ENCODE measurements around the gene SLX1A.
"Not testable (repeated sequence)": the region's sequence is repeated elsewhere in the genome, so short reads cannot be mapped to it uniquely, and the experiment has no call there.

SLX1A gene

DNA sequence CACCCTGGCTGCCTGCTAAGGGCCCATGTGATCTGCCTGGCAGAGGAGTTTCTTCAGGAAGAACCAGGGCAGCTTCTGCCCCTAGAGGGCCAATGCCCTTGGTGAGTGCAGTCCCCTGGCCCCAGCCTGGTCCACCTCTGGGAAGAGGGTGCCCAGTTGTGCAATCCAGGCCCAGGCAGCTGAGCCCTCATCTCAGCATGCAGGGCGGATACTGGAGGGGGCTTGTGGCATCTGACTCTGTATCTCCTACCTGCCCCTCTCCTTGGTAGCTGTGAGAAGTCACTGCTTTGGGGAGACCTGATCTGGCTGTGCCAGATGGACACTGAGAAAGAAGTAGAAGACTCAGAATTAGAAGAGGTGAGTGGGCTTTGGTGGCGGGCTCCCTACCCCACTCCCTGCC, 3.3 kb downstream of the SLX1A start:
- DNase-seq (ENCODE audit: low read depth, low spot score); H3K36me3 ChIP-seq (ENCODE audit: insufficient read depth, insufficient read length, low read length); H3K9ac ChIP-seq (ENCODE audit: insufficient read length, low read depth); H3K27me3 ChIP-seq (ENCODE audit: insufficient read depth, insufficient read length); H3K9me3 ChIP-seq (ENCODE audit: insufficient read depth, low read length); H3K4me1 ChIP-seq (ENCODE audit: insufficient read depth, insufficient read length); H3K4me3 ChIP-seq (ENCODE audit: insufficient read length, low read depth): not testable (repeated sequence)

DNA sequence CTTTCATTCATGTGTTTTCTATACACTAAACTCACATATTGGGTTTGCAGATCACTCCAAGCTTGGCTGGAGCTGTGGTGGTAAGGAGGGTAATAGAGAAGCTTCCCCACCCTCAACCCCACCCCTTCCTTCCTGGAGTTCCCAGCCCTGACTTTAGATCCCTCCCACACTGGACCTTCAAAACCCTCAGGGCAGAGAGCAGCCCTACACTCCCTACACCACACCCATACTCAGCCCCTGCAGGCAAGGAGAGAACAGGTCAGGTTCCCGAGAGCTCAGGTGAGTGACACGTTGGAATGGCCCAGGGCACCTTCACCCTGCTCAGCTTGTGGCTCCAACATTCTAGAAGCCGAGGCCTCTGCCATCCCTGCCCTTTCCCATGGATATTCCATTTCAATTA, 5.4 kb downstream of the SLX1A start, which contains the start of gene SULT1A3:
TSS of gene SULT1A3 (plus strand) at position 207 of the 400 bp plus-strand sequence. CDS start 1,474 bp downstream, outside the sequence.
- not testable (repeated sequence) for H3K4me1 ChIP-seq (ENCODE audit: insufficient read depth, insufficient read length); H3K4me3 ChIP-seq (ENCODE audit: insufficient read length, low read depth); H3K27me3 ChIP-seq (ENCODE audit: insufficient read depth, insufficient read length); DNase-seq (ENCODE audit: low read depth, low spot score); H3K9ac ChIP-seq (ENCODE audit: insufficient read length, low read depth); H3K9me3 ChIP-seq (ENCODE audit: insufficient read depth, low read length); H3K36me3 ChIP-seq (ENCODE audit: insufficient read depth, insufficient read length, low read length)

DNA sequence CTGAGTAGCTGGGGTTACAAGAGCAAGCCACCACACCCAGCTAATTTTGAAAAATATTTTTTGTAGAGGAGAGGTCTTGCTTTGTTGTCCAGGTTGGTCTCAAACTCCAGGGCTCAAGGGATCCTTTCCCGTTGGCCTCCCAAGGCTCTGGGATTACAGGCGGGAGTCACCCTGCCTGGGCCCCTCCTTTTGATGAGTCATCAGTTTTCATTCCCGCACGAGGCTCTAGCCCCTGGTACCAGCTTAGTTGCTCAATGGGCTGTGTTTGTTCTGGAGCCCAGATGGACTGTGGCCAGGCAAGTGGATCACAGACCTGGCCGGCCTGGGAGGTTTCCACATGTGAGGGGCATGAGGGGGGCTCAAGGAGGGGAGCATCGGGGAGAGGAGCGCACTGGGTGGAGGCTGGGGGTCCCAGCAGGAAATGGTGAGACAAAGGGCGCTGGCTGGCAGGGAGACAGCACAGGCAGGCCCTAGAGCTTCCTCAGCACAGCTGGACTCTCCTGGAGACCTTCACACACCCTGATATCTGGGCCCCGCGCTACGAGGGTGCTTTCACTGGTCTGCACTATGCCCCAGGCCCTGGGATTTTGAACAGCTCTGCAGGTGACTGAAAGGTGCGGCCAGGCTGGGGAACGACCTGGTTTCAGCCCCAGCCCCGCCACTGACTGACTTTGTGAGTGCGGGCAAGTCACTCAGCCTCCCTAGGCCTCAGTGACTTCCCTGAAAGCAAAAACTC, 6.1 kb downstream of the SLX1A start:
- not testable (repeated sequence) for H3K9ac ChIP-seq (ENCODE audit: insufficient read length, low read depth); H3K4me3 ChIP-seq (ENCODE audit: insufficient read length, low read depth); H3K27me3 ChIP-seq (ENCODE audit: insufficient read depth, insufficient read length); H3K36me3 ChIP-seq (ENCODE audit: insufficient read depth, insufficient read length, low read length); H3K4me1 ChIP-seq (ENCODE audit: insufficient read depth, insufficient read length); DNase-seq (ENCODE audit: low read depth, low spot score); H3K9me3 ChIP-seq (ENCODE audit: insufficient read depth, low read length)

DNA sequence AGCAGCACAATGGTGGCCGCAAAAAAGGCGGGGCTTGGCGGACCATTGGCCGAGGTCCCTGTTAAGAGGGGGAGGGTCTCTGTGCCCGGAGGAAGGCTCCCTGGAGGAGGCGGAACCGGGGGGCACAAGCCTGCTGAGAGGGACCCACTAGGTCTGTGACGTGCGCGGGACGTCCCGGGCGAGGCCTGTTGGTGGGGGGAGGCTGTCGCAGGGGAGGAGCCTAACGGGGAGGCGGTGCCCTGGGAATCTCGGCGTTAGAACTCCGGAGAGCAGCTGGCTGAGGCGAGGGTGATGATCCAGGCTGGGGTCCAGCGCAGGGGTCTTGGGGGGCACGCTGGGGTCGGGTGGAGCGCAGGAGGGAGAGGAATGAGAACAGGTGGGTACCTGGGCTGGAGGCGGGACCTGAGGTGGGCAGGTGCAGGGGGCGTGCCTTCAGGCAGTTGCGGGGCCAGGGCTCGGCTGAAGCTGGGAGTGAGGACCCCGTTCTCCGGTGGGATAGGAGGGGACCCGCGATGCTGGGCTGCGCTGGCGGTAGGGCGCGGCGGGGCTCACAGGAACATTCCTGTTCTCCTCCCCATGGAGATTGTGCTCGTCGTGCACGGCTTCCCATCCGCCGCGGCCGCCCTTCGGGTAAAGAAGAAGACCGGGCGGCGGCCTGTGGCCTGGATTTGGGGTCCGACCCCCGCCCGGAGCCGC, 12.0 kb downstream of the SLX1A start:
- not testable (repeated sequence) for H3K4me3 ChIP-seq (ENCODE audit: insufficient read length, low read depth); DNase-seq (ENCODE audit: low read depth, low spot score); H3K4me1 ChIP-seq (ENCODE audit: insufficient read depth, insufficient read length); H3K9ac ChIP-seq (ENCODE audit: insufficient read length, low read depth); H3K27me3 ChIP-seq (ENCODE audit: insufficient read depth, insufficient read length); H3K9me3 ChIP-seq (ENCODE audit: insufficient read depth, low read length); H3K36me3 ChIP-seq (ENCODE audit: insufficient read depth, insufficient read length, low read length)

DNA sequence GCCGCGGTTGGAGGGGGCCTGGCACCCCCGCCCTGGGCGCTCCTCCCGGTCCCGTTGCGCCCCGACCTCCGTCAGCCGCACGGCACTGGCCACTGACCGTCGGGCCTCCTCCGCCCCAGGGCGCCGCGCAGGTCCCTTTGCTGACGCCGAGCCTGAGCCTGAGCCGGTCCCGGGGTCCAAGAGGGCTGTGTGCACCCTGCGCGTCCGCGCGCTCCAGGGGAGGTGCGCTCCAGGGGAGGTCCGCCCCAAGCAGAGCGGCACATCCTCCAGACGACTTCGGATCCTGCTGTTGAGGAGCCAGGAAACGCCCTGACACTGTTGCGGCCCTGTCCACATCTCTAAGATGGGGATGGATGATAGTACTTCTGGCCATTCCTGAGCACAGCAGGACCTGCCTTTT, 12.6 kb downstream of the SLX1A start:
- H3K4me3 ChIP-seq (ENCODE audit: insufficient read length, low read depth); H3K27me3 ChIP-seq (ENCODE audit: insufficient read depth, insufficient read length); H3K4me1 ChIP-seq (ENCODE audit: insufficient read depth, insufficient read length); DNase-seq (ENCODE audit: low read depth, low spot score); H3K36me3 ChIP-seq (ENCODE audit: insufficient read depth, insufficient read length, low read length); H3K9me3 ChIP-seq (ENCODE audit: insufficient read depth, low read length); H3K9ac ChIP-seq (ENCODE audit: insufficient read length, low read depth): not testable (repeated sequence)

DNA sequence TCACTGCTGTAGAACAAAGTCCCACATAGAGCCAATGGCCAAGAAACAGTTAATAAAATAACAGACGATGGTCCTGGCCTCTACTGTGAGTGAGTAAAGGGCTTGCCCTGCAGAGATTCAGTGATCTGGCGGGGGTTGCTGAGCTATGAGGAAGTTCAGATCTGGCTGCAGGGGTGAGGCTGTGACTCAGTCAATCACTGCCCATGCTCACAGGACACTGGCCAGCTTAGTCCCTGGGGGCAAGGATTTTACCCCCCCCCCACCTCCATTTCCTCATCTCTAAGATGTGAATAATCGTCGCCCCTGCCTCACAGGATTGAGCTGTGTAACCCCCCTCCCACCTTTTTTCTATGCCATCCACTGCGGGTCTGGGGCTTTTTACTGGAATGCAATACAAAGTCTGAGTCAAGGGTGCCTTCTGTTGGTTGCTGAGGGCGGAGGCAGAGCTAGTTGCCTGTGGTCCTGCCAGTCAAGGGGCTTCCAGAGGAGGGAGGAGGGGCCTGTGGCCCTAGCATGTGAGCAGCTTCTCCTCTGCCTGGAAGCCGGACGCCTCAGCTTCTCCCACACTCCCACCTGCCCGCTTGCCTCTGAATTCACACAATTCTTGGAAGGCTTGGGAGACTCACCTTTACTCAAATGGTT, 13.5 kb downstream of the SLX1A start:
- H3K4me3 ChIP-seq (ENCODE audit: insufficient read length, low read depth); H3K36me3 ChIP-seq (ENCODE audit: insufficient read depth, insufficient read length, low read length); DNase-seq (ENCODE audit: low read depth, low spot score); H3K4me1 ChIP-seq (ENCODE audit: insufficient read depth, insufficient read length); H3K27me3 ChIP-seq (ENCODE audit: insufficient read depth, insufficient read length); H3K9me3 ChIP-seq (ENCODE audit: insufficient read depth, low read length); H3K9ac ChIP-seq (ENCODE audit: insufficient read length, low read depth): not testable (repeated sequence)

DNA sequence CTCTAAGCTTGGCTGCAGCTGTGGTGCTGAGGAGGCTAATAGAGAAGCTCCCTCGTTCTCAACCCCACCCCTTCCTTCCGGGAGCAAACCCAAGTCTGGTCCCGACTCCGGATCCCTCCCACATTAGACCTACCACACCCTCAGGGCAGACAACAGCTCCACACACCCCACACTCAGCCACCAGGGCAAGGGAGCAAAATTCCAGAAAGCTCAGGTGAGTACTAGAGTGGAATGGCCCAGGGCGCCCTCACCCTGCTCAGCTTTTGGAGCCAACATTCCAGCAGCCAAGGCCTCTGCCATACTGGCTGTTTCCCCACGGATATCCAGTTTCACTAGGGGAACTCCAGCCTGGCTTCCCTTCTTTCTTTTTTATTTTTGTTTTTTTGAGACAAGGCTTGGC, 15.4 kb downstream of the SLX1A start:
- not testable (repeated sequence) for H3K27me3 ChIP-seq (ENCODE audit: insufficient read depth, insufficient read length); H3K4me3 ChIP-seq (ENCODE audit: insufficient read length, low read depth); H3K9me3 ChIP-seq (ENCODE audit: insufficient read depth, low read length); DNase-seq (ENCODE audit: low read depth, low spot score); H3K36me3 ChIP-seq (ENCODE audit: insufficient read depth, insufficient read length, low read length); H3K4me1 ChIP-seq (ENCODE audit: insufficient read depth, insufficient read length); H3K9ac ChIP-seq (ENCODE audit: insufficient read length, low read depth)

DNA sequence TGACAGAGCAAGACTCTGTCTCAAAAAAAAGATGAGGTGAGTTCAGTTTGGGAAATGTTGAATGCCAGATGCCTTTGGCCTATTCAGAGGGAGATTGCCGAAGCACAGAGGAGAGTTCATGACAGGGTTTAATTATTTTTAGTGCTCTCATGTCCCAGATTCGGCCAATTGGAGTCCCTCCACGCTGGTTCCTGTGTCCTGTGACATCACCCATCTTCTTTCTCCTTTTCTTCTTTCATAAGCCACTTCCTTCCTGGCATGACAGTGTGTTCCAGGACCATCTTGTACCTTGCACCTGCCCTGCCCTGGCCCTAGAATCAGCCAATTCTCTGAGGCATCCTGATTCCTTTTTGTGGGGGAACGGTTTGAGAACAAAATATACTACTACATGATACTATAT, 17.7 kb downstream of the SLX1A start:
- H3K9me3 ChIP-seq (ENCODE audit: insufficient read depth, low read length); H3K4me1 ChIP-seq (ENCODE audit: insufficient read depth, insufficient read length); H3K27me3 ChIP-seq (ENCODE audit: insufficient read depth, insufficient read length); H3K9ac ChIP-seq (ENCODE audit: insufficient read length, low read depth); H3K36me3 ChIP-seq (ENCODE audit: insufficient read depth, insufficient read length, low read length); DNase-seq (ENCODE audit: low read depth, low spot score); H3K4me3 ChIP-seq (ENCODE audit: insufficient read length, low read depth): not testable (repeated sequence)

DNA sequence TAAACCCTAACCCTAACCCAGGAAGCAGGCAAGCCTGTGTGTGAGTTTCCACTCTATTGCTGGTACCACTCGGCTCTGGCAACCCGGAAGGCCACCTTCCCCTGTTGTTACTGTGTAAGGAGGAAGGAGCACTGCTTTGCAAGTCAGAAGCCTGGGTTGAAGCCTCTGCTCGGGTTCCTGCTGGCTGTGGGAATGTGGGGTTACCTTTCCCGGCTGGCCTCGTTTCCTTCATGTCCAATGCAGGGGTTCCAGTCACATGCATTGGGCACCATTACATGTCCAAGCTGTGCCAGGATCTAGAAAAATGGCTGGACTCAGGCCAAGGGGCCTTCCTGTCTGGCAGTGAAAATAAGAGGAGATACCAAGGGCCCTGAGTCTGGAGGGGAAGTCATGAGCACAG, 23.4 kb downstream of the SLX1A start:
- H3K9ac ChIP-seq (ENCODE audit: insufficient read length, low read depth); DNase-seq (ENCODE audit: low read depth, low spot score); H3K4me3 ChIP-seq (ENCODE audit: insufficient read length, low read depth); H3K27me3 ChIP-seq (ENCODE audit: insufficient read depth, insufficient read length); H3K4me1 ChIP-seq (ENCODE audit: insufficient read depth, insufficient read length); H3K36me3 ChIP-seq (ENCODE audit: insufficient read depth, insufficient read length, low read length); H3K9me3 ChIP-seq (ENCODE audit: insufficient read depth, low read length): not testable (repeated sequence)

Measured in NT2/D1 (cell line).